HepG2 (cell line): ENCODE measurements around the gene PTCD1. TPM values are rescaled to one million over a fixed set of nuclear protein-coding genes. Genes with fewer than 3 reads are reported as not detected.

Experiments
- DNMT1 ChIP-seq: sonication (generic); formaldehyde crosslinking; IDR thresholded peaks from 2 replicates; pipeline ENCODE4 v1.5.1; 2020; ENCODE audit warnings: mild to moderate bottlenecking, missing genetic modification reagents
- GABPB1 ChIP-seq: IDR thresholded peaks from 2 replicates; pipeline ENCODE4 v1.6.1; 2016; ENCODE audit warnings: mild to moderate bottlenecking, missing genetic modification reagents, moderate library complexity, missing compliant biosample characterization
- HOXA3 ChIP-seq: sonication (generic); formaldehyde crosslinking; IDR thresholded peaks from 2 replicates; pipeline ENCODE4 v1.5.0; 2020; ENCODE audit warnings: missing genetic modification reagents
- KDM4B ChIP-seq: sonication (generic); formaldehyde crosslinking; IDR thresholded peaks from 2 replicates; pipeline ENCODE4 v1.4.0; 2020; ENCODE audit warnings: missing genetic modification reagents
- MAX ChIP-seq: IDR thresholded peaks from 2 replicates; pipeline ENCODE4 v1.6.1; 2012; ENCODE audit warnings: inconsistent platforms
- PATZ1 ChIP-seq: sonication (generic); formaldehyde crosslinking; IDR thresholded peaks from 2 replicates; pipeline ENCODE4 v1.4.0; 2020; ENCODE audit warnings: missing genetic modification reagents
- POLR2A ChIP-seq, 2 experiments: IDR thresholded peaks; 2 replicates each; pipeline ENCODE4 v1.6.1; 2011; ENCODE audit warnings: low read depth in 2 of 2, low read length in 2 of 2, mild to moderate bottlenecking in 1 of 2, moderate library complexity in 1 of 2; ENCODE audit not compliant: insufficient read depth in 1 of 2
- RARG ChIP-seq: sonication (generic); formaldehyde crosslinking; IDR thresholded peaks from 2 replicates; pipeline ENCODE4 v1.4.0; 2020; ENCODE audit warnings: low read depth, mild to moderate bottlenecking, missing genetic modification reagents
- RBFOX2 ChIP-seq: fragments of 200-400 bp; formaldehyde crosslinking; IDR thresholded peaks from 2 replicates; pipeline ENCODE4 v1.6.1; 2017; ENCODE audit warnings: low read depth, mild to moderate bottlenecking, low read length
- REL ChIP-seq: sonication (generic); formaldehyde crosslinking; conservative IDR thresholded peaks from 2 replicates; pipeline ENCODE4 v1.8.0; 2022; ENCODE audit warnings: mild to moderate bottlenecking, missing genetic modification reagents, moderate library complexity
- SKI ChIP-seq: fragments of 450-650 bp; IDR thresholded peaks from one replicate; pipeline ENCODE4 v1.6.1; 2018; ENCODE audit warnings: mild to moderate bottlenecking; ENCODE audit not compliant: partially characterized antibody
- SNAI1 ChIP-seq: sonication (generic); formaldehyde crosslinking; IDR thresholded peaks from 2 replicates; pipeline ENCODE4 v1.5.0; 2020; ENCODE audit warnings: mild to moderate bottlenecking, missing genetic modification reagents, borderline replicate concordance
- SOX5 ChIP-seq: IDR thresholded peaks from 2 replicates; pipeline ENCODE4 v1.6.1; 2016; ENCODE audit warnings: borderline replicate concordance
- SRF ChIP-seq: IDR thresholded peaks from 2 replicates; pipeline ENCODE4 v1.6.1; 2011; ENCODE audit warnings: mild to moderate bottlenecking, low read depth, low read length, moderate library complexity
- TFE3 ChIP-seq: IDR thresholded peaks from 2 replicates; pipeline ENCODE4 v1.6.1; 2016
- XRCC5 ChIP-seq: fragments of 200-400 bp; formaldehyde crosslinking; optimal IDR thresholded peaks from 2 replicates; pipeline ENCODE3; 2017; ENCODE audit warnings: mild to moderate bottlenecking, low read length
- YY1 ChIP-seq: IDR thresholded peaks from 2 replicates; pipeline ENCODE4 v1.6.1; 2011; ENCODE audit warnings: low read length, low read depth, moderate library complexity, mild to moderate bottlenecking; ENCODE audit not compliant: insufficient read depth, insufficient replicate concordance
- ZFP41 ChIP-seq: sonication (generic); formaldehyde crosslinking; IDR thresholded peaks from 2 replicates; pipeline ENCODE4 v1.4.0; 2020; ENCODE audit warnings: mild to moderate bottlenecking, missing genetic modification reagents, borderline replicate concordance
- ZKSCAN5 ChIP-seq: sonication (generic); formaldehyde crosslinking; IDR thresholded peaks from 2 replicates; pipeline ENCODE4 v1.5.1; 2020; ENCODE audit warnings: mild to moderate bottlenecking, missing genetic modification reagents
- ZKSCAN8 ChIP-seq: IDR thresholded peaks from 2 replicates; pipeline ENCODE4 v1.6.1; 2016; ENCODE audit warnings: borderline replicate concordance, missing genetic modification reagents, missing compliant biosample characterization
- ZNF232 ChIP-seq: sonication (generic); formaldehyde crosslinking; IDR thresholded peaks from 2 replicates; pipeline ENCODE4 v1.4.0; 2020; ENCODE audit warnings: missing genetic modification reagents, borderline replicate concordance
- ZNF317 ChIP-seq: sonication (generic); formaldehyde crosslinking; IDR thresholded peaks from 2 replicates; pipeline ENCODE4 v1.5.0; 2020; ENCODE audit warnings: mild to moderate bottlenecking, missing genetic modification reagents
- ZNF33A ChIP-seq: sonication (generic); formaldehyde crosslinking; IDR thresholded peaks from 2 replicates; pipeline ENCODE4 v1.5.1; 2020; ENCODE audit warnings: missing genetic modification reagents, mild to moderate bottlenecking, moderate library complexity, borderline replicate concordance
- ZNF605 ChIP-seq: sonication (generic); formaldehyde crosslinking; IDR thresholded peaks from 2 replicates; pipeline ENCODE4 v1.8.0; 2022; ENCODE audit warnings: mild to moderate bottlenecking, missing genetic modification reagents
- ZNF878 ChIP-seq: sonication (generic); formaldehyde crosslinking; IDR thresholded peaks from 2 replicates; pipeline ENCODE4 v1.8.1; 2023; ENCODE audit warnings: mild to moderate bottlenecking, missing genetic modification reagents, moderate library complexity
- polyA plus RNA-seq, 8 experiments: library from polyadenylated mRNA; depleted of rRNA in 3 of 8; stranded (reverse) in 7 of 8; unstranded in 1 of 8; fragments of >200 nt; fragmentation: Illumina TruSeq in 4 of 8; extraction: Trizol in 4 of 8; gene quantifications; 2 replicates each; pipeline versions ENCODE4 v1.2.1 to v1.2.3, GENCODE V29; 2011 to 2016; ENCODE audit warnings: low read depth in 4 of 8, missing spikeins in 1 of 8, mixed read lengths in 1 of 8; ENCODE audit not compliant: insufficient read depth in 1 of 8
- total RNA-seq, 5 experiments: library from RNA; depleted of rRNA; stranded (reverse); fragments of >200 nt; fragmentation: Illumina TruSeq; extraction: Trizol; gene quantifications; 2 replicates each; pipeline ENCODE4 v1.2.3, GENCODE V29; 2016; ENCODE audit warnings: low read depth in 1 of 5
- TF ChIP-seq, protein P1 (sequence below): sonication (generic); formaldehyde crosslinking; IDR thresholded peaks from 2 replicates; pipeline ENCODE4 v1.8.0; 2022; ENCODE audit warnings: mild to moderate bottlenecking, missing genetic modification reagents, moderate library complexity

Gene PTCD1
- total and polyA plus RNA-seq, 2 of the 13 experiments (the other 11 are each of a cell fraction or from before 2014, with no cell fraction given), result 3.0 to 8.4 TPM

DNA sequence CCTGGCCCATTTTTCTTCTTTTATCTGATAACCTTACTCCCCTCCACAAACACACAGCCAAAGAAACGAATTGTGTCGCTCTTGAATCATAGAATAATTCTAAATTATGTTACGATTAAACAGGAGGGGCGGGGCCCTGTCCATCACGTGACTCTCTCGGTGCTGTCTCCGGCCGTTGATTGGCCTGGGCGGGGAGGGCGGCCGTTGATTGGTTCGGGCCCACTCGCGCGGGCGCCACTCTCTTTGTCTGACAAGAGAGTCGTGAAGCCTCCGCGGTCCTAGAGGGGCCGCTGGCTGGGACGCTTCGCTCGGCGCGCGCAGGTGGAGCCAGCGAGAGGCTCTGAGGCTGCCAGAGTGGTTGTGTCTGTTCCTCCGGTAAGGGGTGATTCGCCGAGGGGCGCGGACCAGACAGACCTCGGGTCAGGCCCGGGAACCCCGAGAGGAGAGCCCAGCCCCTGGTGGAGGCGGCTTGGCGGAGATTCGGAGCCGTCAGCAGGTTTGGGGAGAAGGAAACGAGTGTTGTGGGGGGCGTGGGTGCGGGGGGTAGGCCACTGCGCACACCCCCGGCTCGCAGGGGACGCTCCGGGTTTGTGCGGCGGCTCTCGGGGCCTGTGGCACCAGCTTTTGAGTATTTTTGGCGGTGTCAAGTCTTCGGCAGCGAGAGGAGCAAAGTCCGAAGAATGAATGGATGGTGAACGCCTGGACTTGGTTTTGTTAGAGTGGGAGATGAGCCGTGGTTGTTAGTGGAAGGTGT is 34.1 kb upstream of the PTCD1 start, which contains the start of gene ZNF789 (continued):
- TF ChIP-seq TFE3 (peak; percentile 45; the same call in 1 of the 2 replicates), ZKSCAN5 (CRISPR knock-in tag) (0 out of 2 replicates have a peak, but pooled peaks have one; percentile 33), ZNF317 (CRISPR knock-in tag) (peak; percentile 73; the same call in 1 of the 2 replicates), SOX5 (CRISPR knock-in tag) (no peak), POLR2A (IDR thresholded peaks at IDR 0.05; ENCODE audit: insufficient read depth in 1 of 2, low read depth in 2 of 2, low read length in 2 of 2) (peak; percentile 79 to 87), HOXA3 (CRISPR knock-in tag) (peak; percentile 62), ZNF605 (peak; percentile 55; the same call in 1 of the 2 replicates), ZNF33A (peak; percentile 28; the same call in 1 of the 2 replicates), RARG (CRISPR knock-in tag) (peak; percentile 57; the same call in 1 of the 2 replicates), RBFOX2 (peak; percentile 82), REL (CRISPR knock-in tag) (peak; percentile 81; the same call in 1 of the 2 replicates), XRCC5 (peak; percentile 64), ZFP41 (0 out of 2 replicates have a peak, but pooled peaks have one; percentile 72), SNAI1 (CRISPR knock-in tag) (peak; percentile 51; the same call in 1 of the 2 replicates), ZNF232 (CRISPR knock-in tag) (no peak), MAX (peak; percentile 73), KDM4B (no peak), DNMT1 (CRISPR knock-in tag) (no peak), ZKSCAN8 (CRISPR knock-in tag) (no peak), SRF (no peak), PATZ1 (peak; percentile 35; the same call in 1 of the 2 replicates), SKI (peak; percentile 23), GABPB1 (CRISPR knock-in tag) (peak; percentile 85), ZNF878 (CRISPR knock-in tag) (peak; percentile 73), YY1 (peak; percentile 30)
- TF ChIP-seq, protein P1, sequence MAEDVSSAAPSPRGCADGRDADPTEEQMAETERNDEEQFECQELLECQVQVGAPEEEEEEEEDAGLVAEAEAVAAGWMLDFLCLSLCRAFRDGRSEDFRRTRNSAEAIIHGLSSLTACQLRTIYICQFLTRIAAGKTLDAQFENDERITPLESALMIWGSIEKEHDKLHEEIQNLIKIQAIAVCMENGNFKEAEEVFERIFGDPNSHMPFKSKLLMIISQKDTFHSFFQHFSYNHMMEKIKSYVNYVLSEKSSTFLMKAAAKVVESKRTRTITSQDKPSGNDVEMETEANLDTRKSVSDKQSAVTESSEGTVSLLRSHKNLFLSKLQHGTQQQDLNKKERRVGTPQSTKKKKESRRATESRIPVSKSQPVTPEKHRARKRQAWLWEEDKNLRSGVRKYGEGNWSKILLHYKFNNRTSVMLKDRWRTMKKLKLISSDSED (CRISPR knock-in tag), result no peak
